H1 (cell line): ENCODE measurements around the gene ZNF837. TPM values are rescaled to one million over a fixed set of nuclear protein-coding genes. Genes with fewer than 3 reads are reported as not detected.

Experiments
- CTCF ChIA-PET: fragments of 300-600 bp; sonication (Branson Sonifier 250); formaldehyde crosslinking; loops from one replicate; lab custom pipeline; 2021; ENCODE audit not compliant: partially characterized antibody; lab: Charles Lee
- POLR2A ChIA-PET: fragments of 300-600 bp; sonication (Branson Sonifier 250); formaldehyde crosslinking; loops from one replicate; lab custom pipeline; 2021; ENCODE audit warnings: inconsistent platforms; ENCODE audit not compliant: partially characterized antibody; lab: Charles Lee
- DNase-seq, 2 experiments: peaks; one replicate each; pipeline versions ENCODE4 v3.0.0 to v3.0.0-alpha.2; 2010 to 2022; ENCODE audit warnings: low spot score in 2 of 2, low read depth in 1 of 2, mixed read lengths in 1 of 2
- FAIRE-seq: peaks from 2 replicates; lab custom pipeline; 2011; peaks lifted over from hg19 to GRCh38; lab: Jason Lieb, UNC
- H2AFZ ChIP-seq: 2 replicates; pipeline ENCODE4 v1.8.1; 2012; ENCODE audit warnings: low read length, inconsistent platforms
- H2AK5ac ChIP-seq: 2 replicates; pipeline ENCODE4 v1.6.1; 2013; ENCODE audit warnings: low read depth, low read length
- H2BK120ac ChIP-seq: replicated peaks from 2 replicates; pipeline ENCODE3; 2013; ENCODE audit warnings: low read depth, low read length, inconsistent platforms
- H2BK12ac ChIP-seq: 2 replicates; pipeline ENCODE4 v1.6.1; 2013; ENCODE audit warnings: low read depth, low read length
- H2BK15ac ChIP-seq: 2 replicates; pipeline ENCODE4 v1.6.1; 2013; ENCODE audit warnings: low read length
- H2BK20ac ChIP-seq: 2 replicates; pipeline ENCODE4 v1.6.1; 2013; ENCODE audit warnings: low read length
- H2BK5ac ChIP-seq: 2 replicates; pipeline ENCODE4 v1.6.1; 2013; ENCODE audit warnings: low read depth, low read length
- H3K14ac ChIP-seq: 2 replicates; pipeline ENCODE4 v1.6.1; 2013; ENCODE audit warnings: inconsistent platforms; ENCODE audit not compliant: insufficient read length
- H3K18ac ChIP-seq: 2 replicates; pipeline ENCODE4 v1.6.1; 2013; ENCODE audit warnings: low read length; ENCODE audit errors: extremely low read depth
- H3K23ac ChIP-seq: 2 replicates; pipeline ENCODE4 v1.6.1; 2013; ENCODE audit warnings: inconsistent platforms; ENCODE audit not compliant: insufficient read length
- H3K23me2 ChIP-seq: 2 replicates; pipeline ENCODE4 v1.6.1; 2013; ENCODE audit warnings: low read depth, low read length
- H3K27ac ChIP-seq: 2 replicates; pipeline ENCODE4 v1.6.1; 2011; ENCODE audit warnings: low read depth, low read length, inconsistent platforms
- H3K27me3 ChIP-seq, 4 experiments: replicated peaks in 1 of 4; 1 replicate in 1 of 4; 2 replicates in 3 of 4; pipeline versions ENCODE4 v1.6.1 to v1.8.1; 2011 to 2013; ENCODE audit warnings: low read length in 3 of 4, mild to moderate bottlenecking in 3 of 4, inconsistent platforms in 2 of 4, mixed read lengths in 2 of 4, moderate library complexity in 1 of 4; ENCODE audit not compliant: control insufficient read depth in 3 of 4, insufficient read depth in 3 of 4; ENCODE audit errors: extremely low read depth in 1 of 4
- H3K36me3 ChIP-seq, 4 experiments: 2 replicates each; pipeline versions ENCODE4 v1.6.1 to v1.8.1; 2011 to 2013; ENCODE audit warnings: mild to moderate bottlenecking in 4 of 4, low read length in 3 of 4, moderate library complexity in 2 of 4, control low read depth in 1 of 4, inconsistent platforms in 1 of 4; ENCODE audit not compliant: insufficient read depth in 4 of 4, control insufficient read depth in 2 of 4
- H3K4ac ChIP-seq: replicated peaks from 2 replicates; pipeline ENCODE3; 2013; ENCODE audit warnings: low read length, low read depth, mixed read lengths, inconsistent platforms; ENCODE audit not compliant: insufficient read length
- H3K4me1 ChIP-seq, 4 experiments: replicated peaks in 1 of 4; 1 replicate in 1 of 4; 2 replicates in 3 of 4; pipeline versions ENCODE4 v1.6.1 to v1.8.1; 2011 to 2013; ENCODE audit warnings: low read length in 3 of 4, inconsistent platforms in 2 of 4, mixed read lengths in 1 of 4; ENCODE audit not compliant: insufficient read depth in 4 of 4, control insufficient read depth in 3 of 4
- H3K4me2 ChIP-seq, 2 experiments: 2 replicates each; pipeline versions ENCODE4 v1.6.1 to v1.8.1; 2011 to 2013; ENCODE audit warnings: low read depth in 2 of 2, low read length in 2 of 2, control low read depth in 1 of 2, inconsistent platforms in 1 of 2, mild to moderate bottlenecking in 1 of 2; ENCODE audit not compliant: insufficient read depth in 1 of 2
- H3K4me3 ChIP-seq, 4 experiments: fragments of 200-600, 300-600 bp in 1 of 4; sonication (generic), shearing (Covaris generic), sonication (Bioruptor Twin) in 1 of 4; 2 replicates each; pipeline versions ENCODE4 v1.5.1 to v1.8.1; 2011 to 2016; ENCODE audit warnings: low read length in 4 of 4, low read depth in 3 of 4, control low read depth in 2 of 4, inconsistent platforms in 2 of 4, mild to moderate bottlenecking in 2 of 4, mixed read lengths in 1 of 4, moderate library complexity in 1 of 4; ENCODE audit not compliant: insufficient read depth in 2 of 4; ENCODE audit errors: extremely low read depth in 1 of 4
- H3K56ac ChIP-seq: replicated peaks from 2 replicates; pipeline ENCODE3; 2013; ENCODE audit warnings: low read depth, mild to moderate bottlenecking, mixed read lengths, low read length, inconsistent platforms; ENCODE audit not compliant: insufficient read length
- H3K79me1 ChIP-seq: 2 replicates; pipeline ENCODE4 v1.6.1; 2013; ENCODE audit warnings: low read depth, low read length, control low read depth
- H3K79me2 ChIP-seq, 2 experiments: 2 replicates each; pipeline versions ENCODE4 v1.6.1 to v1.8.1; 2012 to 2013; ENCODE audit warnings: low read length in 2 of 2, mild to moderate bottlenecking in 2 of 2, inconsistent platforms in 1 of 2; ENCODE audit not compliant: insufficient read depth in 2 of 2, control insufficient read depth in 1 of 2
- H3K9ac ChIP-seq, 4 experiments: replicated peaks in 1 of 4; 1 replicate in 1 of 4; 2 replicates in 3 of 4; pipeline versions ENCODE4 v1.6.1 to v1.8.1; 2011 to 2013; ENCODE audit warnings: low read depth in 3 of 4, low read length in 3 of 4, control low read depth in 2 of 4, mild to moderate bottlenecking in 2 of 4, moderate library complexity in 2 of 4, inconsistent platforms in 1 of 4; ENCODE audit errors: extremely low read depth in 1 of 4
- H3K9me3 ChIP-seq, 2 experiments: 2 replicates each; pipeline versions ENCODE4 v1.6.1 to v1.8.1; 2012 to 2013; ENCODE audit warnings: mild to moderate bottlenecking in 2 of 2, moderate library complexity in 2 of 2, control low read depth in 1 of 2, inconsistent platforms in 1 of 2, low read depth in 1 of 2, low read length in 1 of 2, mixed read lengths in 1 of 2; ENCODE audit not compliant: insufficient read depth in 2 of 2
- H4K20me1 ChIP-seq, 2 experiments: replicated peaks in 1 of 2; 2 replicates each; pipeline versions ENCODE3 to v1.8.1; 2011 to 2013; ENCODE audit warnings: inconsistent platforms in 2 of 2, low read length in 2 of 2, mild to moderate bottlenecking in 1 of 2; ENCODE audit not compliant: insufficient read depth in 2 of 2, control insufficient read depth in 1 of 2
- H4K5ac ChIP-seq: 2 replicates; pipeline ENCODE4 v1.6.1; 2013; ENCODE audit warnings: low read length, low read depth, mixed read lengths, inconsistent platforms; ENCODE audit not compliant: insufficient read length
- H4K8ac ChIP-seq: 2 replicates; pipeline ENCODE4 v1.8.0; 2013; ENCODE audit warnings: mild to moderate bottlenecking, moderate library complexity, low read length, inconsistent platforms; ENCODE audit not compliant: insufficient read depth; ENCODE audit errors: extremely low read depth
- H4K91ac ChIP-seq: replicated peaks from 2 replicates; pipeline ENCODE3; 2013; ENCODE audit warnings: low read length, mixed read lengths, inconsistent platforms; ENCODE audit not compliant: insufficient read length
- EGR1 ChIP-seq: IDR thresholded peaks from 2 replicates; pipeline ENCODE4 v1.6.1; 2011; ENCODE audit warnings: low read depth, low read length, borderline replicate concordance
- NANOG ChIP-seq: IDR thresholded peaks from 2 replicates; pipeline ENCODE4 v1.6.1; 2011; ENCODE audit warnings: low read length, low read depth, mild to moderate bottlenecking, inconsistent platforms; ENCODE audit not compliant: insufficient read depth, poor library complexity, severe bottlenecking
- POLR2AphosphoS5 ChIP-seq: IDR thresholded peaks from 2 replicates; pipeline ENCODE4 v1.6.1; 2011; ENCODE audit warnings: low read depth, low read length
- RAD21 ChIP-seq, 2 experiments: IDR thresholded peaks in 1 of 2; conservative IDR thresholded peaks in 1 of 2; 2 replicates each; pipeline ENCODE4 v1.6.1; 2011; ENCODE audit warnings: low read depth in 2 of 2, low read length in 2 of 2, improper control_type of control experiment in 1 of 2, inconsistent platforms in 1 of 2, mild to moderate bottlenecking in 1 of 2, moderate library complexity in 1 of 2
- SIN3A ChIP-seq, 2 experiments: IDR thresholded peaks in 1 of 2; conservative IDR thresholded peaks in 1 of 2; 2 replicates each; pipeline ENCODE4 v1.6.1; 2011 to 2012; ENCODE audit warnings: low read length in 2 of 2, improper control_type of control experiment in 1 of 2, low read depth in 1 of 2, mild to moderate bottlenecking in 1 of 2
- SIRT6 ChIP-seq: IDR thresholded peaks from one replicate; pipeline ENCODE4 v1.7.1; 2012; ENCODE audit warnings: low read length, inconsistent platforms
- SP1 ChIP-seq: IDR thresholded peaks from 2 replicates; pipeline ENCODE4 v1.6.1; 2011; ENCODE audit warnings: low read depth, low read length
- TCF12 ChIP-seq: IDR thresholded peaks from 2 replicates; pipeline ENCODE4 v1.6.1; 2011; ENCODE audit warnings: low read depth, mild to moderate bottlenecking, low read length
- USF2 ChIP-seq: IDR thresholded peaks from 2 replicates; pipeline ENCODE4 v1.6.1; 2011; ENCODE audit warnings: low read length, improper control_type of control experiment
- WGBS, 2 experiments: shearing (Covaris generic) in 1 of 2; methylation state at CpG; one replicate each; pipeline versions ENCODE4 v1.1.6 to v1.1.7; 2013 to 2015; ENCODE audit warnings: low lambda C conversion rate in 2 of 2, mixed read lengths in 2 of 2, inconsistent platforms in 1 of 2, low coverage in 1 of 2, missing lambda C conversion rate in 1 of 2; ENCODE audit not compliant: insufficient replicate concordance in 2 of 2, insufficient coverage in 1 of 2, insufficient read length in 1 of 2; ENCODE audit errors: extremely low coverage in 1 of 2, missing lambda C conversion rate in 1 of 2; 5-methylcytosine and 5-hydroxymethylcytosine counted together
- polyA plus RNA-seq, 7 experiments: library from polyadenylated mRNA; depleted of rRNA in 3 of 7; stranded (reverse) in 5 of 7; unstranded in 2 of 7; fragments of >200 nt in 5 of 7; fragments of 200-250 nt in 2 of 7; gene quantifications; 1 replicate in 5 of 7; 2 replicates in 1 of 7; 4 replicates in 1 of 7; pipeline versions ENCODE4 v1.2.1 to v1.2.3, GENCODE V29; 2011 to 2013; ENCODE audit warnings: missing spikeins in 2 of 7, mixed read lengths in 2 of 7
- total RNA-seq: library from RNA; stranded (reverse); fragmentation: NEBNext Ultra II Directional; extraction: Animal tissue kit (Norgen Biotek cat#: 25700); gene quantifications from 2 replicates; pipeline ENCODE4 v1.2.1, GENCODE V29; 2021

Gene ZNF837
- total and polyA plus RNA-seq, 2 of the 8 experiments (the other 6 are each of a cell fraction or from before 2014, with no cell fraction given): 1.9 to 3.3 TPM

GRCh38 chr19:58388175-58388526 is 7.3 kb upstream of the ZNF837 start:
- H4K20me1 ChIP-seq: peaks cover 12 to 17% of the 10 kb centered on the region in 2 experiments
- H3K4ac ChIP-seq: no peak overlapping the region
- no peak overlapping the region for H2BK15ac ChIP-seq
- peaks cover 0 to 15% (median 9%) of the 10 kb centered on the region in 4 experiments; a peak in 6 of 7 replicates for H3K4me1 ChIP-seq
- H4K8ac ChIP-seq: no peak overlapping the region
- peaks cover 19% of the 10 kb centered on the region for H3K23me2 ChIP-seq
- 83% methylated on average over 3 of the region's 3 CpGs; no CpG with 5 or more reads in 1 of the 2 experiments for WGBS, 2 experiments
- POLR2A ChIA-PET: interaction anchor here (0.8 to 5.8 kb wide), 11 partner anchors 9 to 167 kb away, joined by 3 to 78 read pairs (median 8); partner anchors contain the start of genes CHMP2A, RNF225, ZBTB45 and ZNF497
- H3K23ac ChIP-seq: no peak overlapping the region
- H3K4me2 ChIP-seq: peak overlapping the region; percentile 95 to 99
- H3K27ac ChIP-seq: no peak overlapping the region
- no peak overlapping the region for H3K14ac ChIP-seq
- H3K18ac ChIP-seq: no peak overlapping the region
- no peaks in the 10 kb centered on the region for H3K9me3 ChIP-seq
- FAIRE-seq (no peak), DNase-seq (no peak)
- no peak overlapping the region for H2AFZ ChIP-seq
- no peak overlapping the region for H4K5ac ChIP-seq
- H3K9ac ChIP-seq: peak overlapping the region in 1 of 4 experiments; percentile 77; a peak in 1 of 7 replicates
- H2BK12ac ChIP-seq: no peak overlapping the region
- TF ChIP-seq TCF12: no peak
- TF ChIP-seq RAD21 (IDR thresholded peaks at IDR 0.05 in 1 of 2, conservative IDR thresholded peaks at IDR 0.05 in 1 of 2; ENCODE audit: low read depth in 2 of 2, low read length in 2 of 2): no peak
- no peak for TF ChIP-seq USF2
- TF ChIP-seq SP1: no peak
- TF ChIP-seq SIRT6: no peak
- TF ChIP-seq EGR1: no peak
- TF ChIP-seq SIN3A (conservative IDR thresholded peaks at IDR 0.05 in 1 of 2, IDR thresholded peaks at IDR 0.05 in 1 of 2; ENCODE audit: low read depth in 1 of 2, low read length in 2 of 2): no peak
- no peak for TF ChIP-seq NANOG
- TF ChIP-seq POLR2AphosphoS5: no peak
- H3K79me1 ChIP-seq: peaks cover 6% of the 10 kb centered on the region; the same call in 1 of the 2 replicates
- H4K91ac ChIP-seq: no peak overlapping the region
- CTCF ChIA-PET: interaction anchor here (0.6 kb wide), 1 partner anchor 9 kb away, joined by 3 read pairs; no protein-coding TSS in a partner anchor
- H3K36me3 ChIP-seq: peaks cover 14 to 41% (median 30%) of the 10 kb centered on the region in 4 experiments
- H3K27me3 ChIP-seq: no peaks in the 10 kb centered on the region
- H2BK20ac ChIP-seq: no peak overlapping the region
- H2AK5ac ChIP-seq: no peak overlapping the region
- no peak overlapping the region for H3K56ac ChIP-seq
- H2BK5ac ChIP-seq: 0 out of 2 replicates have a peak overlapping the region, but pooled peaks have one; percentile 1
- H3K4me3 ChIP-seq: peak overlapping the region; percentile 82 to 99 (median 92)
- no peak overlapping the region for H2BK120ac ChIP-seq
- peaks cover 6 to 40% of the 10 kb centered on the region in 2 experiments for H3K79me2 ChIP-seq
